Effector CD4-positive, alpha-beta T cell (primary cell): ENCODE data around the gene KANK2.
A peak's percentile ranks its signal among the peaks of the same experiment; 100 is the strongest.
"Not testable (repeated sequence)": the region's sequence is repeated elsewhere in the genome, so short reads cannot be mapped to it uniquely, and the experiment has no call there.

Experiments used
- DNase-seq: peaks from one replicate; pipeline ENCODE4 v3.0.0-alpha.2; 2020

Gene KANK2

GRCh38 chr19:11171144-11171543 lies 26.2 kb downstream of the KANK2 start:
- no peak for DNase-seq

- DNase-seq, result no peak
These were observed 27.3 kb downstream of the KANK2 start for GRCh38 chr19:11169896-11170678.

GRCh38 chr19:11168568-11168967 lies 28.8 kb downstream of the KANK2 start:
- DNase-seq, result no peak

GRCh38 chr19:11166281-11167142 lies 30.8 kb downstream of the KANK2 start:
- no peak for DNase-seq

GRCh38 chr19:11165486-11166030 lies 31.8 kb downstream of the KANK2 start:
- no peak for DNase-seq

- no peak for DNase-seq
These were observed 32.4 kb downstream of the KANK2 start for GRCh38 chr19:11164879-11165406.

GRCh38 chr19:11164296-11164695 lies 33.0 kb downstream of the KANK2 start:
- no peak for DNase-seq

- not testable (repeated sequence) for DNase-seq
These were observed 36.9 kb downstream of the KANK2 start for GRCh38 chr19:11160440-11160768.

- DNase-seq, result no peak
These were observed 37.5 kb downstream of the KANK2 start for GRCh38 chr19:11159598-11160439.

GRCh38 chr19:11155373-11156120 lies 41.8 kb downstream of the KANK2 start, which contains the start of gene SPC24:
Gene SPC24, minus strand, starts transcription at chr19:11155782. Its CDS starts 6 bp downstream, at chr19:11155776.
- peak; percentile 78 for DNase-seq

- no peak for DNase-seq
These were observed 42.7 kb downstream of the KANK2 start for GRCh38 chr19:11154683-11155047.

GRCh38 chr19:11152318-11153062 lies 44.9 kb downstream of the KANK2 start:
- no peak for DNase-seq

- DNase-seq, result no peak
These were observed 46.2 kb downstream of the KANK2 start for GRCh38 chr19:11151181-11151580.

GRCh38 chr19:11148001-11148400 lies 49.3 kb downstream of the KANK2 start:
- no peak for DNase-seq

- no peak for DNase-seq
These were observed 51.8 kb downstream of the KANK2 start for GRCh38 chr19:11145536-11145924.

- DNase-seq, result no peak
These were observed 54.7 kb downstream of the KANK2 start for GRCh38 chr19:11142528-11143171.

GRCh38 chr19:11141937-11142527 lies 55.3 kb downstream of the KANK2 start:
- DNase-seq, result no peak

- DNase-seq, result no peak
These were observed 56.4 kb downstream of the KANK2 start for GRCh38 chr19:11140896-11141295.

- not testable (repeated sequence) for DNase-seq
These were observed 57.3 kb downstream of the KANK2 start for GRCh38 chr19:11140023-11140538.
